Activated CD4-positive, alpha-beta T cell treated with anti-CD3 and anti-CD28 coated beads, Interleukin-2, Interleukin-6, amounts not matched to agents 100 ng/mL and 50 ng/mL, durations not matched to agents 16 hours and 8 hours (primary cell): Measurements from ENCODE around the gene ALK.

Experiments
- DNase-seq: peaks from one replicate; pipeline ENCODE4 v3.0.0-alpha.2; 2020

Gene ALK

GRCh38 chr2:29921560-29921915 is at the start of gene ALK:
TSS of gene ALK (minus strand) at chr2:29921586. CDS start at chr2:29920659, 927 bp downstream.
- DNase-seq: peak; percentile 75

- DNase-seq: no peak
Measured at GRCh38 chr2:29966266-29966665, 44.9 kb upstream of the ALK start.

- no peak for DNase-seq
Measured at GRCh38 chr2:29963972-29964570, 42.7 kb upstream of the ALK start.

- DNase-seq: no peak
Measured at GRCh38 chr2:29962922-29963321, 41.5 kb upstream of the ALK start.

GRCh38 chr2:29954316-29954715 is 32.9 kb upstream of the ALK start:
- no peak for DNase-seq

- DNase-seq: no peak
Measured at GRCh38 chr2:29952973-29953372, 31.6 kb upstream of the ALK start.

GRCh38 chr2:29951576-29951975 is 30.2 kb upstream of the ALK start:
- no peak for DNase-seq

- DNase-seq: no peak
Measured at GRCh38 chr2:29950481-29950880, 29.1 kb upstream of the ALK start.

GRCh38 chr2:29949042-29949441 is 27.7 kb upstream of the ALK start:
- DNase-seq: no peak

- no peak for DNase-seq
Measured at GRCh38 chr2:29946505-29946904, 25.1 kb upstream of the ALK start.

GRCh38 chr2:29942711-29943110 is 21.3 kb upstream of the ALK start:
- DNase-seq: no peak

- no peak for DNase-seq
Measured at GRCh38 chr2:29940706-29941105, 19.3 kb upstream of the ALK start.

GRCh38 chr2:29936020-29936419 is 14.6 kb upstream of the ALK start:
- DNase-seq: no peak

- no peak for DNase-seq
Measured at GRCh38 chr2:29931818-29932217, 10.4 kb upstream of the ALK start.

- peak; percentile 66 for DNase-seq
Measured at GRCh38 chr2:29923110-29923721, 1.8 kb upstream of the ALK start.

GRCh38 chr2:29922605-29923004 is 1.2 kb upstream of the ALK start:
- DNase-seq: no peak

- DNase-seq: no peak
Measured at GRCh38 chr2:29920631-29921559, 491 bp downstream of the ALK start.

- DNase-seq: peak; percentile 50
Measured at GRCh38 chr2:29920130-29920577, 1.2 kb downstream of the ALK start.

GRCh38 chr2:29918941-29919340 is 2.4 kb downstream of the ALK start:
- no peak for DNase-seq

- DNase-seq: no peak
Measured at GRCh38 chr2:29917781-29918180, 3.6 kb downstream of the ALK start.

GRCh38 chr2:29916571-29916970 is 4.8 kb downstream of the ALK start:
- no peak for DNase-seq

- DNase-seq: no peak
Measured at GRCh38 chr2:29910960-29911359, 10.4 kb downstream of the ALK start.

- no peak for DNase-seq
Measured at GRCh38 chr2:29910465-29910864, 10.9 kb downstream of the ALK start.

GRCh38 chr2:29902356-29902755 is 19.0 kb downstream of the ALK start:
- no peak for DNase-seq
